Melanocyte of skin (primary cell): ENCODE measurements around the gene SENP6. TPM values are rescaled to one million over a fixed set of nuclear protein-coding genes. Genes with fewer than 3 reads are reported as not detected.

Experiments used
- small RNA-seq, 2 donors: library from RNA; depleted of rRNA; stranded (forward); fragments of <200 nt; gene quantifications; one replicate each; pipeline ENCODE3, GENCODE V24; 2012
- total RNA-seq, 2 donors: library from RNA; depleted of rRNA; stranded (reverse); fragments of >200 nt; gene quantifications; 2 replicates each; pipeline ENCODE4 v1.2.3, GENCODE V29; 2012

Gene SENP6
- 10 to 100 TPM; 52.9 to 57.8 TPM for total RNA-seq

GRCh38 chr6:75601304-75602245 lies at the start of gene SENP6:
Gene SENP6 (plus strand): TSS chr6:75601880. CDS start chr6:75602525, 645 bp downstream.

GRCh38 chr6:75748743-75749538 lies 147.3 kb downstream of the SENP6 start, which contains the start of gene MYO6:
Gene MYO6 (plus strand): TSS chr6:75749239. CDS start chr6:75817548, 68,309 bp downstream.

Small RNA genes within 50 kb of the gene (small RNA-seq; reads per million reads assigned to genes)
- gene RNU6-1016P = 0 reads per million in 2 donors
- 0 reads per million in 2 donors for gene RNU6-1338P
- gene RNU6-155P = 0 reads per million in 2 donors

Other genes starting within 250 kb of the SENP6 start
- gene FILIP1, start 108.1 kb upstream of the SENP6 start, total RNA-seq = under 1 TPM in 1 of 2 donors, not detected in 1; under 0.01 TPM
- 1 to 10 TPM; 1.7 to 3.4 TPM for gene MYO6, start 147.4 kb downstream of the SENP6 start, total RNA-seq